K562 (cell line): ENCODE results near the gene COL15A1. TPM values are rescaled to one million over a fixed set of nuclear protein-coding genes. Genes with fewer than 3 reads are reported as not detected.
A peak's percentile ranks its signal among the peaks of the same experiment; 100 is the strongest.

ENCODE experiments used
- ATF6 ChIP-seq: sonication (generic); formaldehyde crosslinking; IDR thresholded peaks from 2 replicates; pipeline ENCODE4 v1.4.0; 2020; ENCODE audit warnings: mild to moderate bottlenecking, missing genetic modification reagents
- CBX5 ChIP-seq: IDR thresholded peaks from 2 replicates; pipeline ENCODE4 v1.6.1; 2014; ENCODE audit warnings: low read depth, borderline replicate concordance
- CBX8 ChIP-seq: fragments of 200-600 bp; sonication (generic); IDR thresholded peaks from 2 replicates; pipeline ENCODE4 v1.6.1; 2012; ENCODE audit warnings: borderline replicate concordance, mixed run types, low read depth, mild to moderate bottlenecking, moderate library complexity, mixed read lengths, low read length, control low read depth, inconsistent platforms; ENCODE audit not compliant: poor library complexity, severe bottlenecking; ENCODE audit errors: extremely low read depth
- EGR1 ChIP-seq: fragments of 450-650 bp; conservative IDR thresholded peaks from 2 replicates; pipeline ENCODE4 v1.6.1; 2017; ENCODE audit warnings: mild to moderate bottlenecking
- FOXP4 ChIP-seq: sonication (generic); formaldehyde crosslinking; IDR thresholded peaks from 2 replicates; pipeline ENCODE4 v1.8.0; 2022; ENCODE audit warnings: mild to moderate bottlenecking, missing genetic modification reagents, borderline replicate concordance
- FUS ChIP-seq: fragments of 200-400 bp; formaldehyde crosslinking; optimal IDR thresholded peaks from 2 replicates; pipeline ENCODE3; 2017; ENCODE audit warnings: low read depth, low read length
- GTF2B ChIP-seq: IDR thresholded peaks from 2 replicates; pipeline ENCODE4 v1.6.1; 2011; ENCODE audit not compliant: insufficient read length; ENCODE audit errors: extremely low read depth
- ID3 ChIP-seq, 2 experiments: fragments of 250-450 bp in 1 of 2; fragments of 450-650 bp in 1 of 2; sonication (Bioruptor Pico) in 1 of 2; IDR thresholded peaks; 2 replicates each; pipeline versions ENCODE4 v1.6.1 to v1.8.0; 2016 to 2021; ENCODE audit warnings: mild to moderate bottlenecking in 2 of 2, moderate library complexity in 2 of 2, missing compliant biosample characterization in 1 of 2, missing genetic modification characterization in 1 of 2
- NFIX ChIP-seq: fragments of 250-450 bp; sonication (Bioruptor Pico); IDR thresholded peaks from 2 replicates; pipeline ENCODE4 v1.4.0; 2020; ENCODE audit warnings: low read depth, mild to moderate bottlenecking, moderate library complexity
- POLR3G ChIP-seq: IDR thresholded peaks from 2 replicates; pipeline ENCODE4 v1.6.1; 2011; ENCODE audit not compliant: insufficient read length, insufficient replicate concordance; ENCODE audit errors: extremely low read depth
- RBBP5 ChIP-seq: fragments of 200-600 bp; sonication (generic); IDR thresholded peaks from 2 replicates; pipeline ENCODE4 v1.6.1; 2012; ENCODE audit warnings: borderline replicate concordance, mild to moderate bottlenecking, low read length, control low read depth, inconsistent platforms; ENCODE audit not compliant: insufficient read depth, poor library complexity, severe bottlenecking
- SMAD1 ChIP-seq: fragments of 150-350 bp; IDR thresholded peaks from 2 replicates; pipeline ENCODE4 v1.6.1; 2014; ENCODE audit warnings: low read length, low read depth; ENCODE audit not compliant: partially characterized antibody
- ZKSCAN8 ChIP-seq: fragments of 200-800 bp; sonication (Bioruptor generic); IDR thresholded peaks from 2 replicates; pipeline ENCODE4 v1.6.1; 2016; ENCODE audit warnings: missing genetic modification characterization, missing compliant biosample characterization
- ZNF146 ChIP-seq: IDR thresholded peaks from one replicate; pipeline ENCODE4 v1.6.1; 2018; ENCODE audit warnings: missing compliant biosample characterization; ENCODE audit not compliant: unreplicated experiment
- ZNF197 ChIP-seq: fragments of 200-800 bp; sonication (Bioruptor generic); IDR thresholded peaks from 2 replicates; pipeline ENCODE4 v1.6.1; 2016; ENCODE audit warnings: low read depth, missing genetic modification characterization, missing compliant biosample characterization
- ZNF785 ChIP-seq: fragments of 250-450 bp; sonication (Bioruptor Pico); IDR thresholded peaks from 2 replicates; pipeline ENCODE4 v1.4.0; 2020; ENCODE audit warnings: mild to moderate bottlenecking
- polyA plus RNA-seq, 8 experiments: library from polyadenylated mRNA; depleted of rRNA in 4 of 8; stranded (reverse) in 5 of 8; unstranded in 3 of 8; fragments of >200 nt; fragmentation: Nextera tagmentation in 2 of 8; fragmentation: Illumina TruSeq in 1 of 8; extraction: Ambion mirVana in 2 of 8; extraction: Trizol in 1 of 8; gene quantifications; 2 replicates each; pipeline versions ENCODE4 v1.2.1 to v1.2.3, GENCODE V29; 2011 to 2014; ENCODE audit warnings: inconsistent platforms in 1 of 8, missing spikeins in 1 of 8
- total RNA-seq, 7 experiments: library from RNA; depleted of rRNA in 6 of 7; stranded (reverse); fragments of >200 nt in 6 of 7; fragmentation: Illumina TruSeq in 2 of 7; extraction: Trizol in 2 of 7; gene quantifications; 2 replicates each; pipeline versions ENCODE4 v1.2.1 to v1.2.3, GENCODE V29; 2011 to 2021; ENCODE audit warnings: low replicate concordance in 1 of 7

Gene COL15A1
- total and polyA plus RNA-seq, 9 of the 15 experiments (the other 6 are each of a cell fraction or from before 2014, with no cell fraction given): 0.46 to 5.1 (median 2.6) TPM

GRCh38 chr9:99105152-99106043, 161.7 kb downstream of the COL15A1 start (continued):
- TF ChIP-seq FOXP4 (CRISPR knock-in tag) (no peak), ZNF197 (no peak), ATF6 (CRISPR knock-in tag) (no peak), NFIX (CRISPR knock-in tag) (no peak), ZKSCAN8 (CRISPR knock-in tag) (no peak), ID3 (CRISPR knock-in tag; IDR thresholded peaks at IDR 0.05) (no peak), ID3 (tag; IDR thresholded peaks at IDR 0.05) (no peak), ZNF146 (CRISPR knock-in tag) (no peak), CBX8 (no peak), ZNF785 (no peak), CBX5 (no peak), EGR1 (peak; percentile 89), GTF2B (no peak), SMAD1 (no peak), RBBP5 (peak; percentile 69), POLR3G (no peak), FUS (no peak)
